Stimulated activated CD4-positive, alpha-beta T cell treated with anti-CD3 and anti-CD28 coated beads, TNF-alpha, amount 100 ng/mL, for 1 hour (primary cell): ENCODE measurements around the gene TSPAN33.
"Not testable (repeated sequence)": the region's sequence is repeated elsewhere in the genome, so short reads cannot be mapped to it uniquely, and the experiment has no call there.

Experiments used
- DNase-seq, 3 donors: peaks; one replicate each; pipeline ENCODE4 v3.0.0-alpha.2; 2020; ENCODE audit warnings: low read depth in 3 of 3, low spot score in 1 of 3

TSPAN33 gene

DNA sequence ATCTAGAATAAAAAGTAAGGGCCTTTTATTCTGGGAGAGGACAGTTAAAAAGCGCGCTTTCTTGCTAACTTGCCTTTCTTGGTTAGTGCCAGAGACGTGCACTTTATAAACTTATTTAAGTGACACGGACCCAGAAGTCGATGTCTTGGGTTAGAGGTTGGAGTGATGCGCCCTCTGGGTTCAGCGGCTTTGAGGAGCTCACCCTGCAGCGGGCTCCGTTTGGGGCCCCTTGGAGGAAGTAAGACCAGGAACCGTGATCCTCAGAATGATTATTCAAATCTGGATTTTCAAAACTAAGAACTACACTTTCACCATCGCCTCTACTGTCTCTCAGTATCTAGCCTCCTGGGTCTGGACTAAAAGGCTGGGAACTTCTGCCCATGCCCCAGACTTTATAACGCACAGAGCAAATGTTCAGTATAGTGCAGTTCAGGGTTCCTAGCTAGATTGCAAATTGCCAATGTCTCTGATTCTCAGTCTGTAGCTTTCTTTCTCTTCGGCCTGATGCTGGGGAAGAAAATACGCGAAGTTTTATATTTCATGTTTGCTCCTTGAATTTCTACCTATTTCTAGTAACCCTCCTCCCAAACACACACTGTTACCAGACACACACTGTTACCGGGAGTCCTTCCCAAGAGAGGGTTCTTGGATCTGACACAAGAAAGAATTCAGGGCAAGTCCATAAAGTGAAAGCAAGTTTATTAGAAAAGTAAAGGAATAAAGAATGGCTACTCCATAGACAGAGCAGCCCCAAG, 25.4 kb downstream of the TSPAN33 start:
- no peak for DNase-seq

DNA sequence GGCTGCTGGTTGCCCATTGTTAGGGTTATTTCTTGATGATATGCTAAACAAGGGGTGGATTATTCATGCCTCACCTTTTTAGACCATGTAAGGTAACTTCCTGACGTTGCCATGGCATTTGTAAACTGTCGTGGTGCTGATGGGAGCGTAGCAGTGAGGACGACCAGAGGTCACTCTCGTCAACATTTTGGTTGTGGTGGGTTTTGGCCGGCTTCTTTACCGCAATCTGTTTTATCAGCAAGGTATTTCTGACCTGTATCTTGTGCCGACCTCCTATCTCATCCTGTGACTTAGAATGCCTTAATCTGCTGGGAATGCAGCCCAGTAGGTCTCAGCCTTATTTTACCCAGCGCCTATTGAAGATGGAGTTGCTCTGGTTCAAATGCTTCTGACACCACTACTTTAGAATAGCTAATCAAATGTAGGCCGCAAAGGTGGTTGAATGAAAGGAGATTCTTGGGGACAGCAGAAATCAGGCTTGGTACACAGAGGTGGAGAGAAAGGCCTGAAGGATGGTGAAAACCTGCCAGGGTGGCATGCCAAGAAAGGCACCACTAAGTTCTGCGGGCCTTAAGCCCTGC, 26.0 kb downstream of the TSPAN33 start:
- no peak for DNase-seq

DNA sequence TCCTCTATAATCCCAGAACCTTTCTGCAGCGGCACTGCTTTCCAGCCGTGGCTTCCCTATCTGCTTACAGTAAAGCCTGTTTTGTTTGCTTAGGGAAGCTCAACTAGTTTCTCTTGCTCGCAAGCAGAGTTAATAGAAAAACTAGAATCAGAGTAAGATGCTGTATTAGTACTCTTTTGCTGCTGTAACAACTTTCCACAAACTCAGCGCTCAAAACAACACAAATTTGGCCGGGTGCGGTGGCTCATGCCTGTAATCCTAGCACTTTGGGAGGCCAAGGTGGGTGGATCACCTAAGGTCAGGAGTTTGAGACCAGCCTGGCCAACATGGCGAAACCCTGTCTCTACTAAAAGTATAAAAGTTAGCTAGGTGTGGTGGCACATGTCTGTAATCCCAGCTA, 29.4 kb downstream of the TSPAN33 start:
- DNase-seq = not testable (repeated sequence)

DNA sequence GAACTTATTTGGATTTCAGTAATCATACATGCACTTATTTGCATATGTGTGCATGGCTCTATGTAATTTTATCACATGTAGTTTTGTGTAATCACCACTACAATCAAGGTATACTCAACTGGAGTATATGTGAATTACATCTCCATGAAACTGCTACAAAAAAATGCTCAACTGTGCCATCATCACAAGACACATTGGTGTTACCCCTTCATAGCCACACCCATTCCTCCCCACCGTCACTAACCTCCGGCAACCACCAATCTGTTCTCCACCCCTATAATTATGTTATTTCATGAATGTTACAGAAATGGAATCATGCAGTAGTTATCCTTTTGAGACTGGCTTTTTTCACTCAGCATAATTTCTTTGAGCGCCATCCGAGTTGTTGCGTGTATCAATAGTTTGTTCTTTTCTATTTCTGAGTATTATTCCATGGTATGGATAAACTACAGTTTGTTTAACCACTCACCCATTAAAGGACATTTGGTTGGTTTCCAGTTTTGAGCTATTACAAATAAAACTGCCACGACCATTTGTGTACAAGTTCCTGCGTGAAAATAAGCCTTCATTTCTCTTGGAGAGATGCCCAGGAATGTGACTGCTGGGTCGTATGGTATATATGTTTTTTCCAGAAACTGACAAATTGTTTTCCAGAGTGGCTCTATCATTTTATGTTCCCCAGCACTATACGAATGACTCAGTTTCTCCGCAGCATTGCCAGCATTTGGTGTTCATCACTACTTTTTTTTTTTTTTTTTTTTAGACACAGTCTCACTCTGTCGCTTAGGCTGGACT, 32.6 kb downstream of the TSPAN33 start:
- DNase-seq = no peak

DNA sequence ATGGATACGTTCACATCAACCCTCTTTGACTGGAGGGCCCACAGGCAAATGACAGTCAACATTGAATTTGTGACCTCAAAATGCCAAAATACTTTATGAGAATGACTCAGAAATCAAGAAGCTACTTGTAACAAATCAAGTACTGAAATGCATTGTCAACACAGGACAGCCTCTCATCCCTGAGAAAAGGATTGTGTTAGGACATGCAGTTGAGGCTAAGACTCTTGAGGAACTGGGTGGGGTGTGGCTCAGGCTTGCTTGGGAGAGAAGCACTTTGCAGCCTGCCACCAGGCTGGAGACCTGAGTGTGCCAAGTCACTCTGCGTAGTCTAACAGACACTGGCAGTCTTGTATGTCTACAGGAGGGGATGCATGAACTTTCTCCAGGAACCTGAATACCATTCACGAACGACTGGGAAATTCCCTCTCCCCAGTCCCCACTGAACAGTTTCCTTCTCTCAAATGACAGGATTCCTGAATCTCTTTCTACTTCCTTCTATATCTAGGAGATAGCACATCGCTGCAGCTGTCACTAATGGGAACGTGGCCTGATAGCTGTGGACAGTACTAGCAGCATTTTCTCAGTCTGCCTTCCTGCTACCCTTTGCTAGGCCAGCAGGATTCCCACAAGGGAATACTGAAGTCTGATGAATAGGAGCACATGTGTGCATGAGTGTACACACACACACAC, 40.6 kb downstream of the TSPAN33 start:
- no peak for DNase-seq

DNA sequence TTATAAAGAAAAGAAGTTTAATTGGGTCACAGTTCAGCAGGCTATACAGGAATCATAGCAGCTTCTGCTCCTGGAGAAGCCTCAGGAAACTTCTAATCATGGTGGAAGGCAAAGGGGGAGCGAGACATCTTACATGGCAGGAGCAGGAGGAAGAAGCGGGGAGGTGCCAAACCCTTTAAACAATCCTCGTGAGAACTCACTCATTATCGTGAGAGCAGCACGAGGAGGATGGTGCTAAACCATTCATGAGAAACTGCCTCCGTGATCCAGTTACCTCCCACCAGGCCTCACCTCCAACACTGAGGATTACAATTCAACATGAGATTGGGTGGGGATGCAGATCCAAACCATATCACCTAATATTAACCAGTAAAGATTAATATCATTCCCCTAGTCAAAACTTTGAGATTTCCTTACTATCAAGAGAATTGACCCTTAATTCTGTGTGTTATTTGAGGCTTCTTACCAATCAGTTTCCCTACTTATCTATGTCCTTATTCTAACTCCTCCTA, 42.3 kb downstream of the TSPAN33 start:
- no peak for DNase-seq

DNA sequence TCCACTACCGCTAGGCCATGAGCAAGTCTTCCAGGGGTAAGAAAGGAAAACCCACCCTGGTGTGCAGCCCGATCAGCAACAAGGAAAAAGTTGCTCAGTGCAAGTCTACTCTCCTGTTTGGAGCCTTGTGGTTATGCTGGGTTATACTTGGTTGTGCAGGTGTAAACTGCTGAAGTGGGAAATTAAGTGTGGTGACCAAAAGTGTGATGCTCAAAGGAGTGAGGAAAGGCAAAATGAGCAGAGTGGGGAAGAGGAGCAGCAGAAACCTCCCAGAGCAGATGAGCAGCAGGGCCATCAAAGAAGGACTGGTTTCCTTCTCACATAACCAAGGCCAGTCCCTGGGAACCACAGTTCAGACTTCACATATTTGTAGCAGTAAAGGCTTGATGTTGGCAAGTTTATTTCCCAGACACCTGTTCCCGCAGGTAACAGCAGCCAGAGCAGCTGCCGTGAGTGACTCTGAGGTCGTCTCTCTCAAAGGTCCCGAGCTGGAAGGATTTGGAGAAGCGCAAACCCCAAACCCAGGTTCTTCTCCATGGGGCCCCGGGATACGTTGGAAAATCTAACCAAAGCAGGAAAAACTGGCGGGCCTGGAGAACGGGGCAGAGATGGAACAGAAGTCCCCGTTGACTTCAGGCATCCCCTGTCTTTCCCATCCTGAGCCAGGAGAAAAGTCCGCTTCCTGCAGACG, 43.3 kb downstream of the TSPAN33 start:
- no peak for DNase-seq

DNA sequence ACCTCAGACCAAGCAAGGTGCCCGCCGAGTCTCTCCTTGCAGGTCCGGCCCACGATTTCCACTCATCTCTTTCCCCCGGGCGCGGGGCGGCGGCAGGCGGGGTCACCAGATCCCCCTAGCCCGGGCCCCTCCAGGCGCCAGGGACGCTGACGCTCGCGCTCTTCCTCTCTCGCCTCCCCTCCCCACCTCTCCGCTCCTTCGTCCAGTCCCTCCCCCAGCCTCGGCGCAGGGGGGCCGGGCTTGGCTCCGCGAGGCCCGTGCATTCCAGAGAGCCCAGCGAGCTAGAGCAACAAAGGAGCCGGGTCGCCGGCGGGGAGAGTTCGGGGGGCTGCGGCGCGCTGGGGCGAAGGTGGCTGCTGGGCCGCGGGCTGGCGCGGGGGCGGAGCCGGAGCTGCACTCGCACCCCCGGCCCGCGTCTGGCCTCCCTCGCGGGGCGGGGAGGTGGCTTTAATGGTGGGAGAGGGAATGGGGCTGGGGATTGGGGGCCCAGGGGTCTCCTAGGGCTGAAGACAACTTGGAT, 43.9 kb downstream of the TSPAN33 start, which contains the start of gene SMO:
Gene SMO (plus strand): TSS at position 262 of the 520 bp plus-strand sequence. CDS start 519 bp downstream, outside the sequence.
- DNase-seq = no peak

DNA sequence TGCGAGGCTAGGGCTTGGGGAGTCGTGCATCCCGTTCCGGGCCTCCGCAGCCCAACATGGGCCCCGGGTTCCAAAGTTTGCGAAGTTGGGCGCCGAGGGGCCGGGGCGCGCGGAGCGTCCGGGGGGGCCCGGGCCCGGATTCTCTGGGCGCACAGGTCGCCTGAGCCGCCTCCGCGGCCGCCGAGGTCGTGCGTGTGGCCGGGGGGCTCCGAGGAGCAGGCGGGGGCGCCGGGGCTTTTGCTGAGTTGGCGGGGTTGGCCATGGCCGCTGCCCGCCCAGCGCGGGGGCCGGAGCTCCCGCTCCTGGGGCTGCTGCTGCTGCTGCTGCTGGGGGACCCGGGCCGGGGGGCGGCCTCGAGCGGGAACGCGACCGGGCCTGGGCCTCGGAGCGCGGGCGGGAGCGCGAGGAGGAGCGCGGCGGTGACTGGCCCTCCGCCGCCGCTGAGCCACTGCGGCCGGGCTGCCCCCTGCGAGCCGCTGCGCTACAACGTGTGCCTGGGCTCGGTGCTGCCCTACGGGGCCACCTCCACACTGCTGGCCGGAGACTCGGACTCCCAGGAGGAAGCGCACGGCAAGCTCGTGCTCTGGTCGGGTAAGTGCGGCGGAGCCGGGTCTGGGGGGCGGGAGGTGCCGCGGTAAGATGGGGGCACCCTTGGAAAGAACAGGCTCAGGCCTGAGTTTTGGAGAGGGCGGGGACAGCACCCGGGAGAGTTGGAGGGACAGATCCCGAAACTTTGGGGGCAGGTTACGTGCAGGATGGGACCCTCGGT, 44.6 kb downstream of the TSPAN33 start:
- DNase-seq = no peak

DNA sequence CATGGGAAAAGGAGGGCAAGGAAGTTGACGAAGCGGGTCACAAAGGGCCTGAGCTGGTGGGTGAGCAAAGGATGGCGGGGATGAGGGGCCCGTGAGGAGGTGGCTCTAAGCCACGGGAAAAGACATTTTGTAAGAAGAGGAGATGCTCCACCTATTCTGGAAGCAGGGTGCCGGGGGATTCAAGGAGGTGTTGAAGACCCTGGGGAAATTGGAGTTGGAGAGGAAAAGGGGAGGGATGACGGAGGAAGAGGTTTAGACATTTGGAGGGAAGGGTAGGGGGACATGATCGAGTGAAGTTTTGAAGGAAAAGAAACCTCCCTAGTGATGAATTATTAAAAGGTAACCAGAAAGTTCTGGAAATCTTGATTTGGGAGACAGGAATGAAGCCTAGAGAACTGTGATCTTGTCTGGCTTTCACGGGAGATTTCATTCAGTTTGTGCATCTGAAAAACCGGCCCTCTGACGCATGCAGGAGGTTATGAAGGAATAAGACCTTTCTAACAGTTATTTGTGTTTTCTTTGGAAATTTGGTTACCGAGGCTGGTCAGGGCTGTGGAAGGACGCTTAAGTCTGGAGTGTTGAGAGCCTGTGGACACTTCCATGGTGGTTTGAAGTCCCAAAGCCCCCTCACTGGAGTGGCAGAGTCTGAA, 45.3 kb downstream of the TSPAN33 start:
- no peak for DNase-seq

DNA sequence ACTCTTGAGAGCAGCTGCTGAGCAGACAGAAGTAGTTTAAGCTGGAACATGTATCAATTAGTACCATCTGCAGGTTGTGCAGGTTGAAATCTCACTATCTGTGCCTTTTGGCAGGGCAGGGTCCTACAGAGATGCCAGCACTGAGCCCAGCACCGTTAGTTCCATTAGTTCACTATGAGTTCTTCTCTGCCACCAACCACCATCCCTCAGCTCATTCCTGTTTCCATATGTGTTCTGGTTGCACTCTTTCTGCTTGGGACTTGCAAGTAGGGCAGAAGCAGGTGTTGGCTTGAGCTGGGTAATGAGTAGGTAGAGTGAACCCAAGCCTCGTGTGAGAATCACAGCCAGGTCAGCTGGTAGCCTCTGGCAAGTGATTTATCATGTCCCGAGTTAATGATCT, 46.8 kb downstream of the TSPAN33 start:
- no peak for DNase-seq

DNA sequence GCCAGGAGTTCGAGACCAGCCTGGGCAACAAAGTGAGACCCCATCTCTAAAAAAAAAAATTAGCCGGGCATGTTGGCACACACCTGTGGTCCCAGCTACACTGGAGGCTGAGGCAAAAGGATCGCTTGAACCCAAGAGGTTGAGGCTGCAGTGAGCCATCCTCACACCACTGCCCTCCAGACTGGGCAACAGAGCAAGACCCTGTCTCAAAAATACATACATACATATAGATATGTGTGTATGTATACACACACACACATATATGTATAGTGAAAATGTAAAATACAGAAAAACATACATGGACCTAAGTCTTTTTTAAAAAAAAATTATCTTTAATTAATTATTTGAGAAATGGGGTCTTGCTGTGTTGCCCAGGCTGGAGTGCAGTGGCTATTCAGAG, 49.4 kb downstream of the TSPAN33 start:
- DNase-seq = no peak

DNA sequence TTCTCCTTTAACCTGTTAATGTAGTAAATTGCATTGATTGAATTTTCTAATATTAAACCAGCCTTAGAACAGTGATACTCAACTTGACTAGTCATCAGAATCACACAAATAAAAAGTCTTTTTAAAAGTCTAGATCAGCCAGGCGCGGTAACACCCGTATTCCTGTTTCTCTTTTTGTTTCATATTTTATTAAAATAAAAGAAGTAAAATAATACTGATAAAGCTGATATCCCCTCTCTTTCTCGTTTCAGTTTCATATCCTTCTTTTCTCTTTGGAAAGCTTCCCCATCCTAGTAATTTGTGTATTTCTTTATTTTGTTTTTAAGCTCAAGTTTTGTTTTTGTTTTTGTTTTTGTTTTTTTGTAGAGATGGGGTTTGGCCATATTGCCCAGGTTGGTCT, 53.3 kb downstream of the TSPAN33 start:
- DNase-seq = no peak

DNA sequence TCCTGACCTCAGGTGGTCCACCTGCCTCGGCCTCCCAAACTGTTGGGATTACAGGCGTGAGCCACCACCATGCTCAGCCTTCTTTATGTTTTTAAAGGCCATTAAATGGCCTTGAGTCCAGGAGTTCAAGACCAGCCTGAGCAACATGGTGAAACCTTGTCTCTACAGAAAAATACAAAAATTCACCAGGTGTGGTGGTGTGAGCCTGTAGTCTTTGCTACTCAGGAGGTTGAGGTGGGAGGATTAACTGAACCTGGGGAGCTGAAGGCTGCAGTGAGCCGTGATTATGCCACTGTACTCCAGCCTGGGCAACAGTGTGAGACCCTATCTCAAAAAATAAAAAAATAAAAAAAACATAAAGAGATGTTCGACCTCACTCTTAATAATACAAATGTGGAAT, 54.9 kb downstream of the TSPAN33 start:
- no peak for DNase-seq

DNA sequence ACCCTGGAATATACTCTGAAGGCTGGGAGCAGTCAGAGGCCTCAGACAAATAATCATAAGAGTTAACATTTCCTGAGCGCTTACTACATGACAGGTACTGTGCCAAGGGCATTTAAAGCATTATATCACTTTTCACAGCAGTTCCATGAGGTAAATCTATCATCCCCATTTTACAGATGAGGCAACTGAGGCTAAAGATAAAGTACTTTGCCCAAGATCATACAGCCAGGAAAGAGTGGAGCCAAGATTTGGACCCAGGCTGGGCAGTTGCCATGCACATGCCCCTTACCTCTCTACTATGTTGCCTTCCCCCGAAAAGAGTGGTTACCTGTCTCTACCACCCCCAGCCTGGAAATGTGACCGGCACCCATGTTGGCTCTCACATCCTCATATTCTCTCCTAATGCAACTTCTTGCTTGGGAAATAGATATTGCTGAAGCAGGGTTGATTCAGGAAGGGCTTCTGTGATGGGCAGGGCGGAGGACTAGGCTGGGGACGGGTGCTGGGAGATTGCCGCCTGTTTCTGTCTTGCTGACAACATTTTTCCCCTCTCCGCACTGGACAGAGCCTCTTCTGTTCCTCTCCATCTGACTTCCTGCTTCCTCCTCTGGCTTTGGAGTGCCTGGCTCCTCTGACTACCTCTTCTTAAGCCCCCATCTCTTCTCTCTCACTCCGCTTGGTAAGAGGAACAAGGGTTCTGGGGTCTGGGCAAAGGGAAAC, 57.7 kb downstream of the TSPAN33 start:
- no peak for DNase-seq

DNA sequence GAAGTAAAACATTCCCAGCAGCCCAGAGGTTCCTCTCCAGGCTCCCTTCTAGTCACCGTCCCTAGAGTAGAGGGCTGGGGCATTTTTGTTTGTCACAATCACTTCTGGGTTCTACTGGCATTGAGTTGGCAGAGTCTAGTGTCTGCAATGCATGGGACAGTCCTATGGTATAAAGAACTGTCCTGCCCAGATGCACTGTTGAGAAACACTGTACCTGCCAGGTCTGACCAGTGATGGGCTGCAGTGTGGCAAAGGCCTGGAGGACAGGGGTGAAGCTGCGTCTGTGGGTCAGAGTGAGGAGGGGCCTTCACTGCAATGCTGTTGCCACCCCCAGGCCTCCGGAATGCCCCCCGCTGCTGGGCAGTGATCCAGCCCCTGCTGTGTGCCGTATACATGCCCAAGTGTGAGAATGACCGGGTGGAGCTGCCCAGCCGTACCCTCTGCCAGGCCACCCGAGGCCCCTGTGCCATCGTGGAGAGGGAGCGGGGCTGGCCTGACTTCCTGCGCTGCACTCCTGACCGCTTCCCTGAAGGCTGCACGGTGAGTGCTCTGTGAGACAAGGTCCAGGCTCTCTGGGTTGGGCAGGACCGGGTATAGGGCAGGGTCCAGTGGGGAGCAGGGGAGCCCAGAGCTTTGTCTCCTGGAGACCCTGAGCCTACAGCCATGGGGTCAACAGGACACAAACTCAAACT, 58.7 kb downstream of the TSPAN33 start:
- DNase-seq = no peak

DNA sequence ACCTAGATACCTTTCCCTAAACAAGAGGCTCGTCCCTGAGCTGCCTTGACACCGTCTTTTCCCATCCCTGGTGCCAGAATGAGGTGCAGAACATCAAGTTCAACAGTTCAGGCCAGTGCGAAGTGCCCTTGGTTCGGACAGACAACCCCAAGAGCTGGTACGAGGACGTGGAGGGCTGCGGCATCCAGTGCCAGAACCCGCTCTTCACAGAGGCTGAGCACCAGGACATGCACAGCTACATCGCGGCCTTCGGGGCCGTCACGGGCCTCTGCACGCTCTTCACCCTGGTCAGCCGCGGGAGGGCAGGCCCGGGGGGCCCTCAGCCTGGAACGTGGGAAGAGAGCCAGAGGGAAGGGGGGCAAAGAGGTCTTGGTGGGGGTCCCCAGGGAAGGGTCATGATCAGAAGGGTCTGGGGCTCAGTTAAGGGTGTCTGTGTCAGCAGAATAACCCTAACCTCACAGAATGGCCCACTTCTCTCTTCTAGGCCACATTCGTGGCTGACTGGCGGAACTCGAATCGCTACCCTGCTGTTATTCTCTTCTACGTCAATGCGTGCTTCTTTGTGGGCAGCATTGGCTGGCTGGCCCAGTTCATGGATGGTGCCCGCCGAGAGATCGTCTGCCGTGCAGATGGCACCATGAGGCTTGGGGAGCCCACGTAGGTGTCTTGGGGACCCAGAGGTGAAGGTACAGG, 60.8 kb downstream of the TSPAN33 start:
- no peak for DNase-seq
